Astrocyte of the hippocampus (primary cell): ENCODE results near the gene LRRC8A.
"Not testable (repeated sequence)": the region's sequence is repeated elsewhere in the genome, so short reads cannot be mapped to it uniquely, and the experiment has no call there.

ENCODE experiments used
- DNase-seq: peaks from one replicate; pipeline ENCODE4 v3.0.0; 2011; ENCODE audit warnings: low read depth, low spot score

Gene LRRC8A

GRCh38 chr9:128863647-128864046 lies 18.3 kb upstream of the LRRC8A start:
- DNase-seq, result peak; percentile 73

GRCh38 chr9:128870128-128870940 lies 11.6 kb upstream of the LRRC8A start:
- DNase-seq, result no peak

GRCh38 chr9:128870941-128871265 lies 11.0 kb upstream of the LRRC8A start:
- DNase-seq, result not testable (repeated sequence)

GRCh38 chr9:128877852-128878251 lies 4.1 kb upstream of the LRRC8A start:
- no peak for DNase-seq

- DNase-seq, result peak; percentile 50
Measured at GRCh38 chr9:128882677-128883603, 1.0 kb downstream of the LRRC8A start.

GRCh38 chr9:128884164-128884563 lies 2.2 kb downstream of the LRRC8A start:
- DNase-seq, result no peak

GRCh38 chr9:128885376-128885775 lies 3.4 kb downstream of the LRRC8A start:
- DNase-seq, result no peak

- DNase-seq, result no peak
Measured at GRCh38 chr9:128885798-128886197, 3.9 kb downstream of the LRRC8A start.

- DNase-seq, result peak; percentile 31
Measured at GRCh38 chr9:128886211-128886891, 4.4 kb downstream of the LRRC8A start.

- DNase-seq, result no peak
Measured at GRCh38 chr9:128887049-128887448, 5.1 kb downstream of the LRRC8A start.

- DNase-seq, result peak; percentile 58
Measured at GRCh38 chr9:128887914-128888350, 6.0 kb downstream of the LRRC8A start.

- no peak for DNase-seq
Measured at GRCh38 chr9:128891321-128892220, 9.6 kb downstream of the LRRC8A start.

- peak; percentile 94 for DNase-seq
Measured at GRCh38 chr9:128892221-128892921, 10.4 kb downstream of the LRRC8A start.

- DNase-seq, result no peak
Measured at GRCh38 chr9:128893354-128893753, 11.4 kb downstream of the LRRC8A start.

- DNase-seq, result no peak
Measured at GRCh38 chr9:128894764-128895163, 12.8 kb downstream of the LRRC8A start.

GRCh38 chr9:128895556-128895955 lies 13.6 kb downstream of the LRRC8A start:
- no peak for DNase-seq

GRCh38 chr9:128898382-128898781 lies 16.4 kb downstream of the LRRC8A start:
- no peak for DNase-seq

- no peak for DNase-seq
Measured at GRCh38 chr9:128898845-128899565, 17.1 kb downstream of the LRRC8A start.

GRCh38 chr9:128899566-128900322 lies 17.8 kb downstream of the LRRC8A start:
- DNase-seq, result no peak
